Measurements from ENCODE around the gene TNNC2.
A peak's percentile ranks its signal among the peaks of the same experiment; 100 is the strongest.
"Not testable (repeated sequence)": the region's sequence is repeated elsewhere in the genome, so short reads cannot be mapped to it uniquely, and the experiment has no call there.

Gene TNNC2

GRCh38 chr20:45827030-45827652 lies at the start of gene TNNC2:
TNNC2 (minus strand) TSS chr20:45827312; CDS start chr20:45827248, 64 bp downstream.
- no peak for DNase-seq (ENCODE audit: low spot score)

DNA sequence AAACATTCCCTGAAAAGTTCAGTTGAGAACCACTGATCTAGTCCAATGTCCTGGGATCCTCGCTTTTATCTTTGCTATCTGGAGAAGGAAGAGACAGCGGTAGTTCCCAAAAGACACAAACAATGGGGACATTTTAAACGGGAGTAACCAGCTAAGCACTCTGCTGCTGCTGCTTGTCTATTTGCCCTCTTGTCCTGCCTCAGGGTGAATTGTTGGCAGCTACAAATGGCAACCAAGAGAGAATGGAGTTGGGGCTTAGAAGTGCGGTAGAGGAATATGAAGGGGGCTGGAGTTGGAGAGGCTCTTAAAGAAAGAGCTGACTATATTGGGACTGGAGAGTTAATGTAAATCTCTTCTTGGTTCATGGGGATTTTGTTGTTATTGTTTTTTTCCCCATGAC lies 47.5 kb upstream of the TNNC2 start:
- DNase-seq (ENCODE audit: low spot score): no peak

DNA sequence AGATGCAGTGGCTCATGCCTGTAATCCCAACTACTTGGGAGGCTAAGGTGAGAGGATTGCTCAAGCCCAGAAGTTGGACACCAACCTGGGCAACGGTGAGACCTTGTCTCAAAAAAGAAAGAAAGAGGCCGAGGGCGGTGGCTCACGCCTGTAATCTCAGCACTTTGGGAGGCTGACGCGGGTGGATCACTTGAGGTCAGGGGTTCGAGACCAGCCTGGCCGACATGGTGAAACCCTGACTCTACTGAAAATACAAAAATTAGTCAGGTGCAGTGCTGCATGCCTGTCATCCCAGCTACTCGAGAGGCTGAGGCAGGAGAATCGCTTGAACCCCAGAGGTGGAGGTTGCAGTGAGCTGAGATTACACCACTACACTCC lies 47.0 kb upstream of the TNNC2 start:
- DNase-seq (ENCODE audit: low spot score): not testable (repeated sequence)

GRCh38 chr20:45873409-45874103 lies 46.4 kb upstream of the TNNC2 start:
- DNase-seq (ENCODE audit: low spot score): no peak

GRCh38 chr20:45872626-45873025 lies 45.5 kb upstream of the TNNC2 start:
- no peak for DNase-seq (ENCODE audit: low spot score)

GRCh38 chr20:45867819-45868176 lies 40.7 kb upstream of the TNNC2 start:
- DNase-seq (ENCODE audit: low spot score): no peak

- DNase-seq (ENCODE audit: low spot score): no peak
These were observed 40.2 kb upstream of the TNNC2 start for GRCh38 chr20:45867136-45867818.

- no peak for DNase-seq (ENCODE audit: low spot score)
These were observed 39.3 kb upstream of the TNNC2 start for GRCh38 chr20:45866454-45866853.

DNA sequence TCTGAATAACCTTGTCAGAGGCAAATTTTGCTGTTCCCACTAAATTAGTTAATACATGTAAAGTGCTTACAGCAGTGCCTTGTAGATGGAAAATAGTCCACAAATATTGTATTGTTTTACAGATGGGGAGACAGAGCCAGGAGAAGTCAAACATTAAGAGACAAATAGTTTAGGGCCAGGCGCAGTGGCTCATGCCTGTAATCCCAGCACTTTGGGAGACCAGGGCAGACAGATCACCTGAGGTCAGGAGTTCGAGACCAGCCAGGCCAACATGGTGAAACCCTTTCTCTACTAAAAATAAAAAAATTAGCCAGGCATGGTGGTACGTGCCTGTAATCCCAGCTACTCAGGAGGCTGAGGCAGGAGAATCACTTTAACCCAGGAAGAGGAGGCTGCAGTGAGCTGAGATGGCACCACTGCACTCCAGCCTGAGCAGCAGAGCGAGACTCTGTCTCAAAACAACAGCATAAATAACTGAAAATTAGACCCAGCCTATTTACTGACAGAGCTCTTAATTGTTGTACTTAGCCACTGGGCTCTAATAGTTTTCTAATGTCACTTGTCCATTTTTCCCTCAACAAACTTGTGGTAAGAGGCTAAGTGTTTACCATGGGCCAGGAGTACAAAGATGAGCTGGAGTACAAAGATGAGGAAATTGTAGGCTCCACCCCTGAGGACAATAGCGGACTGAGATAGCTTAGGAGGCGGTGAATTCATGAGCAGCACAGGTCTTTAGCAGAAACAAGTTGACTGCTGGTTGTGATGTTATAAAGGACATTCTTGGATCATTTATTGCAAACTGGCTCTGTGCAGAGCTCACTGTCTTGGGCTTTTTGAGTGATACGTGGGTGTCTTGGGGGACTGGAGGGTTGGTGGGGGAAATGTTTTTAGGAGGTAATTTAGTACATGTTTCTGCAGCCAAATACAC lies 36.7 kb upstream of the TNNC2 start:
- DNase-seq (ENCODE audit: low spot score): no peak

- no peak for DNase-seq (ENCODE audit: low spot score)
These were observed 34.3 kb upstream of the TNNC2 start for GRCh38 chr20:45861221-45862075.

DNA sequence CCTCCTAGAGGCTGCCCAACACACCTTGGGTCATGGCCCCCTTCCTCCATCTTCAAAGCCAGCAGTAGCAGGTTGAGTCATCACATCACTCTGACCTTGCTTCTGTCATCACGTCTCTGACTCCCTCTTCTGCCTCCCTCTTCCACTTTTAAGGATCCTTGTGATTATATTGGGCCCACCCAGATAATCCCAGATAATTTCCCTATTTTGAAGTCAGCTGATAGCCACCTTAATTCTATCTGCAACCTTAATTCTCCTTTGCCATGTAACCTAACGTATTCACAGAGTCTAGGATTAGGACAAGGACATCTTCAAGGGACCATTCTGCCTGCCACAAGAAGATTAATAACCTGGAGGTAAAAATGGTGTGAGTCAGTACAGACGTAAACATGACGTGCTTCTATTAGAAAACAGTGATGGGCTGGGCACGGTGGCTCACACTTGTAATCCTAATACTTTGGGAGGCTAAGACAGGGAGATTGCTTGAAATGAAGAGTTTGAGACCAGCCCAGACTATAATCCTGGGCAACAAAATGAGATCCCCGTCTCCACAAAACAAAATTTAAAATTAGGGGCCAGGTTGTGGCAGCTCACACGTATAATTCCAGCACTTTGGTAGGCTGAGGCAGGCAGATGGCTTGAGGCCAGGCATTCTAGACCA lies 33.6 kb upstream of the TNNC2 start:
- no peak for DNase-seq (ENCODE audit: low spot score)

DNA sequence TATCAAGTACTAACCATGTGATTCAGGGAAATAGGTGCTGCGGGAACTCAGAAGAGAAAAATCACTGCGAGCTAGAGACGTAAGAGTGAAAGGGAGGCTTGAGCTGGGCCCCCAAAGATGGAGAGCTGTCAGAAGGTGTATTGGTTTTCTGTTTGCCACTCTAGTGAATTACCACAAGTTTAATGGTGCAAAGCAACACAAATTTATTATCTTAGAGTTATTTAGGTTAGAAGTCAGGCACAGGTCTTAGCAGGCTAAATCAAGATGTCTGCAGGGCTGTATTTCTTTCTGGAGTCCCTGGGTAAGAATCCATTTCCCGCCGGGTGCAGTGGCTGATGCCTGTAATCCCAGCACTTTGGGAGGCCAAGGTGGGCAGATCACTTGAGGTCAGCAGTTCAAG lies 32.8 kb upstream of the TNNC2 start:
- DNase-seq (ENCODE audit: low spot score): no peak

GRCh38 chr20:45857882-45858216 lies 30.7 kb upstream of the TNNC2 start:
- DNase-seq (ENCODE audit: low spot score): no peak

DNA sequence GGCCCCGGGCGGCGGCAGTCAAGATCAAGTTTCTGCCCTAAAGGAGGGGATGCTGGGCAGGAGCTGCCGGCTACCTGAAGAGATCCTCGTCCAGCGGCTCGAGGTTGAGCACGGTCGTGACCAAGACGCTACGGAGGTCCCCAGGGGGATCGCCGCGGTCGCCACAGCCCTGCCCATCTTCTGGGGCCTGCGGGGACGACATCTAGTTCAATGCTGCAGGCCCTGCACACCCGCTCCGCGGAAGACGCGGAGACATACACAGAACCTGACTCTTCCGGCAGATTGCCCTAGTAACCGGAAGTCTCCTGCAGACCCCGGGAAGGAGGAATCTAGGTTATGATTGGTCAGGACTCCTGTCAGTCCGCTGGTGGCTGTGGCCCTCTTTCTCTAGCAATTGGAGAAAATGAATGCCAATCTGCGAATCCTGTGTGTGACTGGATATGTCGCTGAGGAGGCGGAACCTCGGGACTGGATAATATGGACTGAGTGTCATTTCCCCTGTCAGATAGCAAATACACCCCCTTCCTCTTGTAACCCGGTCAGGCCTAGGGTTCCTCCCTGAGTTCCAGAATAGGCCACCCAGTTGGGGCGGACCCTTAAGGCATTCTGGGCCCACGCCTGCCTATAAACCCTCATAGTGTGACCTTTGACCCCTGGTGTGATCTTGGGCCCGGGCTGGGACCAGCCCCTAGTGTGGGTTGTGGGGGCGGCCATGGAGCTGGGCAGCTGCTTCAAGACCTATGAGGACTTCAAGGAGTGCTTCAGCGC lies 30.2 kb upstream of the TNNC2 start, which contains the start of the genes ACOT8 and ZSWIM3:
ACOT8 (minus strand) TSS at position 279 of the 768 bp plus-strand sequence; CDS start at position 202, 77 bp downstream.
ZSWIM3 (plus strand) TSS at position 501 of the 768 bp plus-strand sequence; CDS start at position 713, 212 bp downstream.
- peak; percentile 100 for DNase-seq (ENCODE audit: low spot score)

DNA sequence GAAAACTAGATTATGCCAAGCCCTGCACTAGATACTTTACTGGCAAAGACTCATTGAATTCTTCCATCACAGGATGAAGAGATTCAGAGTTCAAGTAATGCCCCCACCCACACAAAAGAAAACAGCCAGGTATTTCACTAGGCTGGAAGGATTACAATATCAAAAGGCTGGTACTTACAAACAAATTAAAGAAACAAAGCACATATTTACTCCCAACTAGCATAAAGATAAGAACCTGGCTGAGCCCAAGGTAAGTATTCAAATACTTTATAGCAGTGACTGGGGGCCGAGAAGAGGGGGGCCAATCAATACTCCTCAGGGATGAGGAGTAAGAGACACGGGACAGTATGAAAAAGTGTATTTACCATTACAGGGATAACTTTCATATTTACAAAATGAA lies 26.4 kb upstream of the TNNC2 start:
- no peak for DNase-seq (ENCODE audit: low spot score)

DNA sequence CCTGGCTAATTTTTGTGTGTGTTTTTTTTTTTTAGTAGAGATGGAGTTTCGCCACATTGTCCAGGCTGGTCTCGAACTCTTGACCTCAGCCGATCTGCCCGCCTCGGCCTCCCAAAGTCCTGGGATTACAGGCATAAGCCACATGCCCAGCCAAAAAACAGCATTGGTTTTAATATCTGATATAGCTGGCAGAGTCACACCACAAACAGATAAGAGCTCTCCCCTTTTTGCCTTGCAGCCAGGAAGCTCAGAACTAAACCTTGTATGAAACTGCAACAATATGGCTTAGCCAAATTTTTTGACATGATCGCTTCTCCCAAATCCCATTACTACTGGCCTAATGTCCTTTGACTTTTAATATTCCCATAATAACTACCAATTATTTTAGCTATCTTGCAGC lies 25.2 kb upstream of the TNNC2 start:
- no peak for DNase-seq (ENCODE audit: low spot score)

- DNase-seq (ENCODE audit: low spot score): no peak
These were observed 24.4 kb upstream of the TNNC2 start for GRCh38 chr20:45851501-45851900.

DNA sequence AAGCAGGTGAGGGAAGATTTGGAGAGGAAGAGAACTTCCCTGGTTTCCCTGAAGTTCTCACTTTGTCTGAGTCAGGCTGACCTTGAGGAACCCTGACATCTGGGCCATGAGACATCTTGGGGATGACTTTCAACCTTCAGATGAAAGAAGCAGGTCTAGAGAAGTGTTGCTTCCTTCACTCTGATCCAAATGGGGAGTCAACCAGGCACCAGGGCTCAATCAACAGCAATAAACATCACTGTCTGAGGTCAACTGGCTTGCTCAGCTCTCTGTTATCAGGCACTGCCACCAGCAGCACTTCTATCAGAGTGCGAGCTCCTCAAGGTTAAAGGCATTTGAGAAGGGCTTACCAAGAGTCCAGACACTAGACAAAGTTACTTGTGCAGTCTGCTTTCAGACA lies 23.8 kb upstream of the TNNC2 start:
- no peak for DNase-seq (ENCODE audit: low spot score)

- no peak for DNase-seq (ENCODE audit: low spot score)
These were observed 23.1 kb upstream of the TNNC2 start for GRCh38 chr20:45850238-45850637.

Measured in cerebellar cortex (tissue), 1 donor.